Myocyte (in vitro differentiated cells): ENCODE results near the gene IFT25. TPM values are rescaled to one million over a fixed set of nuclear protein-coding genes. Genes with fewer than 3 reads are reported as not detected.

ENCODE experiments used
- DNase-seq: peaks from one replicate; pipeline ENCODE4 v3.0.0-alpha.2; 2012; ENCODE audit warnings: low read depth
- total RNA-seq: library from RNA; depleted of rRNA; stranded (reverse); fragments of >200 nt; gene quantifications from 2 replicates; pipeline ENCODE4 v1.2.3, GENCODE V29; 2014

The IFT25 gene
- total RNA-seq, 1 donor from 2014 or later, result 14.4 TPM

DNA sequence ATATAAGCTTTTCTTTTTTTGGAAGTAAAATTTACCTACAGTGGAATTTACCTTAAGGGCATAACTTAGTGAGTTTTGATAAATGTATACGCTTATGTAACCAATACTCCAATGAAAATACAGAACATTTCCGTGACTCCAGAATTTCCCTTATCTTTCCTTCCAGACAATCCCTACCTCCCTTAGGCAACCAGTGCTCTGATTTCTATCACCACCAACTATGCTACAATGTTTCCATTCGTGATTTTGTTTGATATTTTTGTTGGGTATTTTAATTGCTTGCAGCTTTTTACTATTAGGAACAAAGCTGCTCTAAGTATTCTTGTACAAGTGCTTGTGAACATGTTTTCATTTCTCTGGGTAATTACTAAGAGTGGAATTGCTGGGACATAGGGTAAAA, 14.6 kb downstream of the IFT25 start:
- DNase-seq, result no peak

DNA sequence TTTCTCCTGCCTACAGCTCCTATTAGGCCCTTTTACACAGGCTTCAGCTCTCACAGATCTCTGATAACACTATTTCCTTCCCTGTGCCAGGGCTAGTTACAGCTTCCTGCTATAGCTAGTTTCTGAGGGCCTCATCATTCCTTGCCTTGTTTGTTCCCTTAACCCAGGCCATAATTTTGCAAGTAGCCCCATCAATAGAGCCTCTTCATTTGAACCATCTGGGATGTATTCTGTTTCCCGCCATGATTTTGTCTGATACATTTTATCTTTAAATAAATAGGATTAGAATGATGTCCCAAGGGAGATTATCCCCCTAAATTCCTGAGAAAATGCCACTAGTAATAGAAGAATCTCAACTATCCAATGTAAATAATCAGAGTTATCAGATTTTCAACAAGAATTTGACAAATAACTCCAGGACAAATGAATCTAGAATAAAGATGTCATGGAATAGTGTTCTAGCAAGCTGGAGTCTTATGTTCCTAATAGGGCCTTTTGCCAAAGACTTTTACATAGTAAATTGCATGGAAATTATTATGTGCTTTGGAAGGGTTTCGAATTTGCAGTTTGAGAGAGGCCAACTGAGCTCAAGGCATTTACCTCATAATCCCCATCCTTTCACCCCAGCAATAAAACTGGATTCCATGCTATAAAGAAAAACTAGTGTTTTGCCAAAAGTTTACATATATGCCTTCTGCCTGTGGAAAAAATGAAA, 16.1 kb downstream of the IFT25 start:
- DNase-seq, result no peak

DNA sequence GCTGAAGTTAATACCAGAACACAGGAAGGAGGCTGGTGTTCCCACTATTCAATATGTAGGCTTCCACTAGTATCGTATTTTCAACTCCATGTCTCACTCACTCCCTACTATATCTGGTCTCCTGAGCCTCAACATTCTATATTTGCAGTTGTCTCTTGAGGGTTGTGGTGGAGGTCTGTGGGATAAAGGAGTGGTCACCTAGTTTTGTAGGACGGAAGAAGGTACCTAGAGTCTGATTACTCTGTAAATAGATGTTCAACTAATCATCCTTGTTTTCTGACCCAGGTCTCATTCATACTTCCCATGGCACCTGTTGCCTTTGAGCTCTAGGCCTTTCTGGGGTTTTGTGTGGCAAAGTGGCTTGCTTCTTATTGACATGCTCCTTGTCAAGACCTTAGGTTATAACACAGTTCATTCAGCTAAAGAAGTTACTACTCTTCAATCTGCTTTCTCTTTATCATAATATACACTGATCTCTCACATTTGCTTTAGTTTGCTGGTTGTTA, 18.1 kb downstream of the IFT25 start:
- peak; percentile 80 for DNase-seq

DNA sequence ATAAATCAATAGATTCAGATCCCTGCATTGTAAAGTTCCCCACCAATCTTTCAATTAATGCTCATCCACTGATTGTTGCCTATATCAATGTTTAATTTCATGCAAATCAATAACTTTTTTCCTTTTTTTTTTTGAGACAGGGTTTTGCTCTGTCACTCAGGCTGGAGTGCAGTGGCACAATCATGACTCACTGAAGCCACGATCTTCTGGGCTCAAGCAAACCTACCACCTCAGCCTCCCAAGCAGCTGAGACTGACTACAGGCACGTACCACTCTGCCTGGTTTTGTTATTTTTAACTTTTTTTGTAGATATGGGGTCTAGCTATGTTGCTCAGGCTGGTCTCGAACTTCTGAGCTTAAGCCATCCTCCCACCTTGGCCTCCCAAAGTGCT, 25.8 kb downstream of the IFT25 start:
- peak; percentile 40 for DNase-seq

DNA sequence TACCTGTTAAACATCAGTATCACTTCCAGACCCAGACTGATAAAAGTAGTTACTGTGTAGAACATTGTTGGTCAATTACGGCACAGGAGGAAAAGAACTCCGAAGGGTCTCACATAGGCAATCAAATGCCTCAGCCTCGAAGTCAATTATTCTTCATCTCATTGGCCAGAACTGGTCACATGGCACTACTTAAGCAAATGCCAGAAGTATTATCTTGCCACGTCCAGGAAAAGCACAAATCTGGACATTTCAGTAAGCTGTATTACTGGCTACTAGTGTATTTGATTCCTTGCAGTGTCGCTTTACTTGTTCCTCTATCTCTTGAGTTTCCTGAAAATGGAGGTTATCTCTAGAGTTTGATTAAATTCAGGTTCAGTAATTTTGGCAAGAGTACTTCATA, 27.2 kb downstream of the IFT25 start:
- no peak for DNase-seq

DNA sequence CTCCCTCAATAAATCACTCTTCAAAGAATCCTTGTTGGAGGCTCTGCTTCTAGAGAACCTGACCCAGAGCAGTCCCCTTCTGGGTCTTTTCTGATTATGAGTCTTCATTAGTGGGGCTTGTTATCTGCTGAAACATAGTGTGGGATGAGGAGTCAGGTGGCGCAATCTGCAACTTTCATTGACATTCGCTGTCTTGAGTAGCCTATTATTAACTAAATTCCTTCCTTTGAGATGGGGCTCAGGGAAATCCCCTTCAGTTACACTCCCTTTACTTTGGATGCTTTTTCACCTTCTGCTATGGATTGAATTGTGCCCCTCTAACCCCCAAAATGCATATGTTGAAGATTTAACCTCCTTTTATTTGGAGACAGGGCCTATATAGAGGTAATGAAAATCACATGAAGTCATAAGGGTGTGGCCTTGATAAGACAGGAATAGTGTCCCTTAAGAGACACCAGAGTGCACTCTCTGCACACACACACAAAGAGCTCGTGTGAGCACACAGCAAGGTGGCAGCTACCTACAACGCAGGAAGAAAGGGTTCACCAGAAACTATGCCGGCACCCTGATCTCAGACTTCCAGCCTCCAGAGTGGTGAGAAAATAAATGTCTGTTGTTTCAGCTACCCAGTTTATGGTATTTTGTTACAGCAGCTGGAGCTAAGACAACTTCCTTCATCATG, 32.0 kb downstream of the IFT25 start:
- DNase-seq, result no peak

DNA sequence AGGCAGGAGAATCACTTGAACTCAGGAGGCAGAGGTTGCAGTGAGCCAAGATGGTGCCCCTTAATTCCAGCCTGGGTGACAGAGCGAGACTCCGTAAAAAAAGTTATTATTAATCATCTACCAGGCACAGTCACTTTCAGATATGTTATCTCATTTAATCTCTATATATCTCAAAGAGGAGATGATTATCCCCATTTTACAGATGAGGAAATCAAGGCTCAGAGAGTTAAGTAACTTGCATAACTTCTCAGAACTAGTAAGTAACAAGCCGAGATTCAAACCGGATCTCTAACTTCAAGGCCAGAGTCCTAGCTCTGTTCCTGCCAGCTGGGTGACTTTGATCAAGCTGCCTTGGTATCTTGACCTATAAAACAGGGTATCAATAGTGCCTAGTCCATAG, 34.1 kb downstream of the IFT25 start:
- no peak for DNase-seq

DNA sequence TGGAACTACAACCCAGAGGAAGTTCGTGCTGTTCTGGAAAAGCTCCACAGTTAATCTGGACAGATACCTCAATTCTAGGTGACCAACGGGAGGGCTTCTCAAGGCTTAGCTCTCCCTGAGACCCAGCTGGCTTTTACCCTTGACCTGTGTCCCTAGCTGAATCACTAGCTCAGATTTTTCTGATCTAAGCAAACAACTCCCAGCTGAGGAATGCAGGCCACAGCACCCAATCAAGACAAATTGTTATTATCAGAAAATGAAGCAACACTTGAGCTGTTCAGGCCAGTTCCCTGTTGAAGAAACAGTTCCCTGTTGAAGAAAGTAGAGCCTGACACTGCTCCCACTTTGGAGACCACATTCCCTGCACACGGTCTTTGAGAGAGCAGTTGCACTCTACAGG, 35.6 kb downstream of the IFT25 start:
- DNase-seq, result no peak

DNA sequence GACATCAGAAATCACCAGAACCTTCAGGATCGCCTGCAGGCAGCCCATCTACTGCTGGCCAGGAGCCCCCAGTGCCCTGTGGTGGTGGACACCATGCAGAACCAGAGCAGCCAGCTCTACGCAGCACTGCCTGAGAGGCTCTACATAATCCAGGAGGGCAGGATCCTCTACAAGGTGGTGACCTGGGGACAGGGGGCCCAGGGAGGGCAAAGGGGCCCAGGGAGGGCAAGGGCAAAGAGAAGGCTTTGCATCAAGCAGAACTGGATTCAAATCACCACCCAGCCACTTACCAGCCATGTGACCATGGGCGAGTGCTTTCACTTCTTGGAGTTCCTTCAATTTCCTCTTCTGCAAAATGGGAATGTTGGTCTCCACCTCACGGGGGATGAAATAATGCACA, 39.4 kb downstream of the IFT25 start:
- no peak for DNase-seq

DNA sequence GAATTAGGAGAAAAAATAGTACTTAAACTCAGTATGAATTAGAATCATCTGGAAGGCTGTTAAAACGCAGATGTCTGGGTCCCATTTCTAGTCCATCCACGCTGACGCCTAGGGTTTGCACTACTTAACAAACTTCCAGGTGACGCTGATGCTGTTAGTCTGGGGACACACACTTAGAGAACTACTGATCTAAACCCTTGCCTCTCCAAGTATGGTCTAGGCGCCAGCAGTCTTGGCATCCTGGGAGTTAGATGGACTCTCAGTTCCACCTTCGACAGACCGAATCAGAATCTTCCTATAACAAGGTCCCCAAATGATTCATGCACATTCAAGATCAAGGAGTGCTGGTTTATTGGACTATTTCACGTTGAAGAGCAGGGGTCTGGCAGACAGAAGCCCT, 40.0 kb downstream of the IFT25 start:
- DNase-seq, result no peak

DNA sequence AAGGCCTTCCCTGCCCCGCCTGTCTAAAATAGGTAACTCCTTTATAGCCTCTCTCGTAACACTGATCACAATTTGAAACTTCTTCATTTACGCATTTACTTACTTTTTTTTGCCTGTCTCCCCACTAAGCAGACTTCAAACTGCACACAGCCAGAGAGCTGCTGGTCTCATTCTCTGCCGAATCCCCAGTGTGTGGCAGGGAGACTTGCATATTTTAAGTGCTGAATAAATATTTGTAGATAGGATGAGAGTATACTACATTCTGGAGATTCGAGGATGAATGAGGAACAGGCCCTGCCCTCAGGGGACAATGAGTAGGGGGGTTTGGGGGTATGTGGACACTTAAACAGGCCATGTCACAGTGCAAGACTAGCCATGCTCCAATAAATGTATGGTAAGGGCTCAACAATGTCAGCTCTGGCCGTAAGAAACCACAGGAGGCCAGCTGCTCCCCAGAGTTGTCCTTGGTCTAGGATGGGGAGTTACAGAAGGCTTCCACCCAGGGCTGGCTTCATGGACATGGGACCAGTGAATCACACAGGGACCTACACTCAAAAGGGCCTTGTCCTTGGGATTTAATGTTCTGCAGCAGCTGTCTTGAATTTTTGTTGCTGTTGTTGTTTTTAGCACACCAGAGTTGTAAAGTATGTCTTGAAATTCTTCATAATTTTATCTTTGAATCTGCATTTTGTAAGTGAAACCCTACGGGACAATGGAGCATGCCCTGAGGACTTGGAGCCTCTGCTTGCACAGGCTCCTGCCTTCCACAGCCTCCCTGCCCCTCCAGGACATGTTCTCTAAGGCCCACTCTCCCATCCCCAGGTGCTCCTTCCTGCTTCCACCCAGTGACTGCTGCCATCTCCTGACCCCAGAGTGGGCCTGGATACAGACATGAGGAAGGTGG, 43.0 kb downstream of the IFT25 start:
- peak; percentile 87 for DNase-seq

DNA sequence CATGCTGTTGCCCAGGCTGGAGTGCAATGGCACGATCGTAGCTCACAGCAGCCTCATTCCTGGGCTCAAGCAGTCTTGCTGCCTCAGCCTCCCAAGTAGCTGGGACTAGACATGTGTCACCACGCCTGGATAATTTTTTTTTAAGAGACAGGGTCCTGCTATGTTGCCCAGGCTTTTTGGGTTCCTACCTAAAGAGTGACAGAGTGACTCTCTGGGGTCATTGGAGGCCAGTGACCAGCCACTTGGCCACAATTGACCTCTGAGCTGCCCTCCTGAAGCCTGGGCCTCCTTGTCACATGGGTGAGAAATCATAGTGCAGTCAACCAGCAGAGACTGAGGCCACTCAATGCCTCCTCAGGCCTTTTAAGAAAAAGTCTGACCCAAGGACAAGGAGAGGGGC, 45.8 kb downstream of the IFT25 start:
- DNase-seq, result no peak

DNA sequence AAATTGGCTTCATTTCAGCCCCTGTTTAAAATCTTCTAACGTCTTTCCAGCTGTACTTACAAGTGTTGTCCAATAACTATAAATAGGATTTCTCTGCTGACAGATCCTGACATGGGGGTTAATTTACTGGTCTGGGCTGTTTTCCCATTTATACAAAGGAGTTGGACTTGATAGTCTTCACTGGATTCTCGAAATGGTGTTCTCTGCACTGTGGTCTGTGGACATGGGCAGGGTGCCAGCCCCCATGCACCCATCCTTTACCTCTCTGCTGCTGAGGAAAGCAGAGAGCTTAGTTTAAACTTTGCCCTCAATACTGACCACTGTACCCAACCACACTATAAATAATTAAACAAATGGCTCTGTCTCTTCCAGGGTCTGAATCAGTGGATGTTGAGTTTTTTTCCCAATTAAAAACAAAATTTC, 46.3 kb downstream of the IFT25 start:
- DNase-seq, result peak; percentile 87

DNA sequence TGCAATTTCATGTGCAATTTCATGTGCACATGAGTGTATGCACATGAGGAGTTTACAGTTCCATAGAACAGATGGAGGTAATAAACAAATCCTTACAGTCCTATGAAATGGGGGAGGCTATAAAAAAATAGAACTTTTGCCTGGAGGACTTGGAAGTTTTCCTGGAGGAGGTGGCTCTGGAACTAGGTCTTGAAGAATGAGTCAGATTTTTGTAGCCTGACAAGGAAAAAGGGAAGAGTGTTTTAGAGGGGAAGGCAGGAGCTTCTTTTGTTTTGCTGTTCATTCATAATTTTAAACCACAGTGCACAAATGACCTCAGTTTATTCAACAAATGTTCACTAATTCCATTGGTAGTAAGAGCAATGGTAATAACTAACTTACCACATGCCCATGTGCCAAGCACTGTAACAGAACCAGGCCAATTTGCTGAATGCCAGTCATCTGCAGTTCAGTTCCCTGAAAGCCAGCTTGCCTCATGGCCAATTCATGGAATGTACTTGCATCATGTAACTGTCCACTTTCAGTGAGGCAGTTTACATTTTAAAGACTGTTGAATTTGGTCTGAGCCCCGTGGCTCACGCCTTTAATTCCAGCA, 48.8 kb downstream of the IFT25 start:
- peak; percentile 51 for DNase-seq

DNA sequence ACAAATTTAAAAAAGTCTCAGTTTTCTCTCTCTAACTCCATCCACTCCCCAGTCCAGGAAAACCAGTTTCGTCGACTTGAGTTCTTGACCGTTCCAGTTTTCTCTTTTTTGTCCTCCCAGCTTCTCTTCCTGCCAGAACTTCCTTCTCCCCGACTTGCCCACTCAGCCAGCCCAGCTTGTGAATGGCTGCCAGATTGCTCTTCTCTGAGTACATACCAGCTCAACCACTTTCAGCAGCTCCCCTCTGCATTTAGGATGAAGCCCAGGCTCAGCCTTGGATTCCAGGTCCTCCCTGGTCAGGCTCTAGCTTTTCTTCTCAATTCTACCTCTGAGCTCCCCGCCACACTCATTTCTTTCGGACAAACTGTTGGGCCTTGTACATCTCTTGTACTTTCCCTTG, 50.1 kb downstream of the IFT25 start:
- DNase-seq, result no peak

DNA sequence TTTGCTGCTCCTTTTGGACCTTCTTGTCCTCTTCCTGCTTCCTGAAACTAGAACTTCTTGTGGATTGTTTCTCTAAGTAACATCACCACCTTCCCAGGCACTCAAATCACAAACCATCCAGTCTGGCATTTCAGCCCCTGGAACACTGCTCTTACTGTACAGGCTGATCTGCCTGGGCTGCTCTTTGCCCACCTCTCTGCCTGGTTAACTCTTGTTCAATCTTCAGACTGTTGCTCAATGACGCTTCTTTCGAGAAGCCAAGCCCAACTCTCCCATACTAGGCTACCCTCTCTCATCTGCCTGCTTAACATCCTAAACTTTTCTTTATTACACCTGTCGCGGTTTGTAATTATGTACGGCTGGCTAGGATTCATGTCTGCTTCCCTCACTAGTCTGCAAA, 50.9 kb downstream of the IFT25 start:
- DNase-seq, result no peak

DNA sequence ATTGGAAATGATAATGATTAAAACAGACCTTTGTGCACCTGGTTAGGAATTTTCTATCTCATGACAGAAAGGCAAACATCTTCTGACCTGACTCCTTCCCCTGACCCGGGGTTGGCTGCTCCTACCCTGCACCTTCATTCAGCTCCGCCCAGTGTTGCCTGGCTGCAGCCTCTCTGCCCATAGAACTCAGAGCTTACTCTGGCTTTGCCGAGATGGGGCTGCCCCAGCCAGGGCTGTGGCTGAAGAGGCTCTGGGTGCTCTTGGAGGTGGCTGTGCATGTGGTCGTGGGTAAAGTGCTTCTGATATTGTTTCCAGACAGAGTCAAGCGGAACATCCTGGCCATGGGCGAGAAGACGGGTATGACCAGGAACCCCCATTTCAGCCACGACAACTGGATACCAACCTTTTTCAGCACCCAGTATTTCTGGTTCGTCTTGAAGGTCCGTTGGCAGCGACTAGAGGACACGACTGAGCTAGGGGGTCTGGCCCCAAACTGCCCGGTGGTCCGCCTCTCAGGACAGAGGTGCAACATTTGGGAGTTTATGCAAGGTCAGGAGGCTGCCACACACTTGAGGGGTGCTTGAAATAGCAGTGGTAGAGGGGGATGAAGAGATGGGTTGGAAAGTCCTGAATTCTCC, 51.4 kb downstream of the IFT25 start, which contains the start of gene DIO1:
Gene DIO1 (plus strand): TSS at position 189 of the 638 bp plus-strand sequence. CDS start 24 bp downstream, at position 213.
- no peak for DNase-seq

DNA sequence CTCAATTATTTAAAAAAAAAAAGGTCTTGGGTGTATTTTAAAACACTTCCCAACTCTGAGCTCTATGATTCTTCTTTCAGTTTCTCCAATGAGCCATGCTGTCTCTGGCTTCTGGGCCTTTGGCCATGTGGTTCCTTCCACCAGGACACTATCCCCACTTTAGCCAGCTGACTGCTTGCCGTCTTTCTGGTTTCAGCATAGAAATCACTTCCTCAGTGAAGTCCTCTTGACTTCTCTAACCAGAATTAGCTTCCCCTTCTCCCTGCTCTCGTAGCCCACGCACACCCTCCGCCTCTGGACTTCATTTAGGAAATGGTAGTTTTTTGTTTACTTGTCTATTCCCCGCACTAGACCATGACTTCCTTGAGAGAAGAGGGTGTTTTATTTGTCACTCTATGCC, 52.6 kb downstream of the IFT25 start:
- no peak for DNase-seq

DNA sequence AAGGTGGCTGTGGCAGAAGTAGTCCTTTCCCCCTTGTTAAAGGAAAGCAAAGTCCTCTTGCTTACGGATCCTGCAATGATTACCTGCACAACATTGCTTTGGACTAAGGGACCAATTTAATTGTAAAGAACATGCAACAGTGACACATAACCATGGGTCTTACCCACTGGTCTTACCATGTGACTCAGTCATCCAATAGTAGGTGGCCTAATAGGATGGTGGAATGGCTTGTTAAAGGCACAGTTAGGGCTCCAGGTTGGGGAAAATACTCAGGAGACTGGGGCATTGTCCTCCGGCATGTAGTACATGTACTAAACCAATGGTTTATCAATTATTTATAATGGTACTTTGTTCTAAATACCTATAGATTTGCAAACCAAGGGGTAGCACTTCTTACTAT, 53.8 kb downstream of the IFT25 start:
- DNase-seq, result no peak

DNA sequence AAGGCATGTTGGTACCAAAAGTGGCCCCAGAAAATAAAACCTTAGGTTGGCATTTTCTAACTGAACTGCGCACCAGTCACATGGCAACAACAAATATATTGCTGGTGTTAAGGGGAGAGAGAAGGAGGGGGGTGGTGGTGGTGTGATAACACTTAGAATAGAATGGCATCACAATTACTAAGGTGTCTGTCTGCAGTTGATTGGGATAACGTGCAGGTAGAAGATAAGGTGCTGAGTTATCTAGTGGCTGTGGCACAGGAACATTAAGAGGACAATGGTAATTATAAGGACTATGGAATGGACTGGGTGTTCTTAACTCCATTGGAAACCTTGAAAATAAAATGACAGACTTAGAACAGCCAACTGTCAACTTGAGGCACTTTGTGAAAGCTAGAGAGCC, 54.5 kb downstream of the IFT25 start:
- DNase-seq, result no peak

DNA sequence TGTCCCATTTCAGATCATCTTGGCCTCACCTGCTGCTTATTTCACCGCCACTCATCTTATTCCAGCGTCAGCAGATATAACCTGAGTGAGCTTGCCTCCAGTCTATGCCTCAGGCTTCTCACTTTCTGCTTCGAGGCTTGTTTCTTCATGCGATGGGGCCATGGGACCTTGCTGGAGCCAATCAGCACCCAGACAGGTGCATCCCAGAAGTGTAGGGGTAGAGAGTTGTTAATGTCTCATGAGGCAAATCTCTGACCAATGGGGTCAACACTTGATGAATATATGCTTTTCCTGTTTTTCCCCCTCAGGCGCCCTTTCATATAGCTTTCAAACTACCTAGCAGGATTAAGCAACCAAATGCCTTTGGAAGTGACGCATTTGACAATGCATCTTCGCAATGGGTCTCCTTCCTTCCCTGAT, 55.0 kb downstream of the IFT25 start:
- peak; percentile 39 for DNase-seq
